Activated naive CD8-positive, alpha-beta T cell treated with anti-CD3 and anti-CD28 coated beads for 36 hours (primary cell): Measurements from ENCODE around the gene MCOLN2. TPM values are rescaled to one million over a fixed set of nuclear protein-coding genes. Genes with fewer than 3 reads are reported as not detected.
"Not testable (repeated sequence)": the region's sequence is repeated elsewhere in the genome, so short reads cannot be mapped to it uniquely, and the experiment has no call there.

Experiments
- DNase-seq: peaks from one replicate; pipeline ENCODE4 v3.0.0; 2021
- H3K27ac Mint-ChIP-seq: one replicate; pipeline ENCODE4 v1.8.0; 2022; ENCODE audit warnings: mild to moderate bottlenecking, moderate library complexity, mixed read lengths
- H3K27me3 Mint-ChIP-seq: one replicate; pipeline ENCODE4 v1.8.0; 2022; ENCODE audit warnings: mild to moderate bottlenecking, mixed read lengths
- H3K36me3 Mint-ChIP-seq: one replicate; pipeline ENCODE4 v1.8.0; 2021; ENCODE audit warnings: mild to moderate bottlenecking, mixed read lengths
- H3K4me1 Mint-ChIP-seq: one replicate; pipeline ENCODE4 v1.8.0; 2021; ENCODE audit warnings: mixed read lengths
- H3K4me3 Mint-ChIP-seq: one replicate; pipeline ENCODE4 v1.8.0; 2022; ENCODE audit warnings: mild to moderate bottlenecking, moderate library complexity, mixed read lengths
- H3K9me3 Mint-ChIP-seq: one replicate; pipeline ENCODE4 v1.8.0; 2022; ENCODE audit warnings: mixed read lengths
- total RNA-seq, 2 experiments: library from RNA; stranded (reverse); gene quantifications; one replicate each; pipeline ENCODE4 v1.2.3, GENCODE V29; 2021

Gene MCOLN2
- total RNA-seq = 10 to 100 TPM; 20.0 to 20.4 TPM

DNA sequence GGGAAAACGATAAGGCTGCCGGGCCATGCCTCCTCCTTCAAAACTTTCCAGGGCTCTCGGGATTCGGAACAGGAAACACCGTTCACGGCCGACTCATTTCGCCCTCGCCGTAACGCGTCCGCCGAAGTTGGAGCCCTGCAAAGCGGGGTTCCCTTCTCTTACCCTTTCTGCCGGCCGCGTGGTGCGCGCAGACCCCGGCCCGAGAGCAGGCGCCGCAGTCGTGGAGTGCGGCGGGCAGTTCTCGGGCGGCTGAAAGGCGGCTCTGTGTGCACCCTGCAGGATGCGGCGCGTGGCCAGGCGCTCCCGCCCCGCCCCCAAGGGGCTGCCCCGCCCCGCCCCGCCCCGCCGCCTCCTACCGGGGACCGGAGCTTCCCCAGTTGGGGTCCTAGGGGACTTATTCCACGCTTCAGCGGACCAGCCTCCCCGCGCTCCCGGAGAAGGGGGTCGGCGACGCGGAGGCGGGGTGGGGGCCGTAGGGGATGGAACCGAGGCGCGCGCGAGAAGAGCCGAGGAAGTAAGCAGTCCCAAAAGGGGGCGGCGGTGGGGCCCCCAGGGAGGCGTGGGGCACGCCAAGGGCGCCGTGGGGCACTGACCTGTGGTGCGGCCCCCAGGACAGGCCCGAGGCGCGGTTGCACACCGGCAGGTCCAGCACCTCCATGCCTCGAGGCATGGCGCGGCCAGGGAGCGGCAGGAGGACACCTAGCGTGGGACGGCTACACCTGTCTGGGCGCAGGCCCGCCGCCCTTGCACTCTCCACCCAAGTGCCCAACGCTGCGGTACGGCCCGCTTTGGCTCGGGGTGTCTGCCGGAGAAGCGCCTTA, at the start of gene MCOLN2:
Gene MCOLN2, minus strand, starts transcription at position 268 of the 821 bp plus-strand sequence. Its CDS starts 241 bp downstream, at position 27.
- Mint-ChIP-seq H3K4me1 (peaks cover 34% of the 10 kb centered on the region), H3K27ac (peak within 1 kb of the TSS; percentile 85), H3K27me3 (peaks cover 21% of the 10 kb centered on the region), H3K4me3 (peak within 1 kb of the TSS; percentile 84), H3K36me3 (peaks cover 19% of the 10 kb centered on the region), H3K9me3 (peaks cover 2% of the 10 kb centered on the region)
- peak; percentile 65 for DNase-seq

DNA sequence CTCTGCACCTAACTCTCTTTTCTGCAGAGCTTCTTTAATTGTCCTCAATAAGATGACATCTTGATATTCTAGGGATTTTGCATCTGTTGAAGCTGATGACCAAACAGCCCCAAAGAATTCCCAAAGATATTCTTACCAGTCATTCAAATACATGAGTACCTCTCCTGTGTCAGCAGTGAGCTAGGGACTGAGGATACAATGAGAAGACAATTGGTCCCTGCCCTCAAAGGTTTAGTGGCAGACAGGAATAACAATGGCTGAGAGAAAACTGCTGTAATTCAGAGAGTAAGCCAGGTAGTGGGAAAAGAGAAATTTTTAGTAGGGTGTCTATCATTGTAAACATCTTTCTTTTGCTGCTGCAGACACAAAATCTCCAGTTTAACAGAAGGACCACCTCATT, 45.5 kb upstream of the MCOLN2 start:
- DNase-seq = no peak
- no peak overlapping the region for H3K4me3 Mint-ChIP-seq
- no peaks in the 10 kb centered on the region for H3K9me3 Mint-ChIP-seq
- H3K36me3 Mint-ChIP-seq = no peaks in the 10 kb centered on the region
- no peak overlapping the region for H3K27ac Mint-ChIP-seq
- peaks cover 2% of the 10 kb centered on the region for H3K4me1 Mint-ChIP-seq
- H3K27me3 Mint-ChIP-seq = peaks cover 60% of the 10 kb centered on the region

GRCh38 chr1:85041793-85042192, 44.9 kb upstream of the MCOLN2 start:
- no peaks in the 10 kb centered on the region for H3K4me1 Mint-ChIP-seq

DNA sequence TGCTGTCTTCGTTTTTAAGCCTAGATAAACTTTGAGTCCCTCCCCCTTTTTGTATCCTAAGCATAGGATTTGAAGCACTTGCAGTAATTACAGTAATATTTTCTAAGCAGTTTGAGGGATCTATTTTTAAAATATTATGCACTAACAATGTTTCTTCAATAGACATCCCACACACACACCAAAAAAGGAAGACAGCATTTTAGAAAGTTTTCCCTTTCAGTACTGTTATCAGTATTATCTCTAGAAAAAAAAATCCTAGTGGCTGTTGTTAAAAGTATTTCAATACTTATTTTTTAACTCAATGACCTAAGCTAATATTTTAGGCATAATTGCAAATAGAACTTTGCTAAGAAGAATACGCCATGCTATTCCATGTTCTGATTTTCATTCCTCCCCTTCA, 36.3 kb upstream of the MCOLN2 start:
- Mint-ChIP-seq H3K27me3 (peaks cover 11% of the 10 kb centered on the region), H3K27ac (no peak overlapping the region), H3K36me3 (no peaks in the 10 kb centered on the region), H3K4me3 (no peak overlapping the region), H3K9me3 (no peaks in the 10 kb centered on the region), H3K4me1 (no peaks in the 10 kb centered on the region)
- no peak for DNase-seq

More at GRCh38 chr1:85041793-85042192, 44.9 kb upstream of the MCOLN2 start:
- Mint-ChIP-seq H3K9me3 (no peaks in the 10 kb centered on the region), H3K27ac (no peak overlapping the region), H3K27me3 (peaks cover 54% of the 10 kb centered on the region), H3K4me3 (no peak overlapping the region), H3K36me3 (no peaks in the 10 kb centered on the region)
- no peak for DNase-seq

GRCh38 chr1:85030536-85030935, 33.6 kb upstream of the MCOLN2 start:
- Mint-ChIP-seq H3K36me3 (no peaks in the 10 kb centered on the region), H3K27ac (no peak overlapping the region), H3K4me1 (peaks cover 9% of the 10 kb centered on the region), H3K4me3 (no peak overlapping the region), H3K27me3 (peaks cover 5% of the 10 kb centered on the region), H3K9me3 (no peaks in the 10 kb centered on the region)
- DNase-seq = no peak

GRCh38 chr1:85028151-85028550, 31.2 kb upstream of the MCOLN2 start:
- H3K36me3 Mint-ChIP-seq = no peaks in the 10 kb centered on the region
- peaks cover 9% of the 10 kb centered on the region for H3K4me1 Mint-ChIP-seq
- H3K27ac Mint-ChIP-seq = no peak overlapping the region
- no peak for DNase-seq
- H3K27me3 Mint-ChIP-seq = peaks cover 5% of the 10 kb centered on the region
- H3K4me3 Mint-ChIP-seq = no peak overlapping the region
- no peaks in the 10 kb centered on the region for H3K9me3 Mint-ChIP-seq

DNA sequence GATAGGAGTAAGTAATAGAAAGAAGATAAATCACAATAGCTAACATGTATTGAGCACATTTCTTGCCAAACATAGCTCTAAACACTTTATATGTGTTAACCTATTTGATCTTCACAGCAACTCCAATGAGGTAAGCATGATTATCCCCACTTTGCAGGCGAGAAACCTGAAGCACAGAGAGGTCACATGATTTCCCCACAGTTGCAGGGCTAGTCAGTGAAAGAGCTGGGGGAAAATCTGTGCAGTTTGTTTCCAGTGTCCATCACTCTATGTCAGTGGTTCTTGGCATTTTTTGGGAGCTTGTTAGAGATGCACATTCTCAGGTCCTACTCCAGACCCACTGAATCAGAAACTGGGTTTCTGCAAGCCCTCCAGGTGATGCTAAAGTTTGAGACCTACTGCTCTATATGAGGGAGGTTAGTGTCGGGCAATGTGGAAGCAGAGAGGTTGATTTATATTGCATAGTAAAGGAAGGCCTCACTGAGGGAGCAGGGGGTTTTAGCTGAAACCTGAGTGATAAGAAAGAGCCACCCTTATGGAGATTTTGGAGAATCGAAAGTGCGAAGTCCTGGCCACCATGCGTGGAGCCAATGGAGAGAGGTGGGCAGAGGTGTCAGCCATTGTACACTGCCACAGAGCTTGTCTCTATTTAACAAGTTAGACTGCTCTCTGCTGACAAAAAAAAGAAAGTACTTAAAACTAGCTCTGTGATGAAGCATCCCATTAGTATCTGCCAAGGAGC, 30.5 kb upstream of the MCOLN2 start:
- DNase-seq = no peak
- peaks cover 5% of the 10 kb centered on the region for H3K27me3 Mint-ChIP-seq
- no peaks in the 10 kb centered on the region for H3K36me3 Mint-ChIP-seq
- H3K27ac Mint-ChIP-seq = peak overlapping the region; percentile 82
- H3K4me3 Mint-ChIP-seq = no peak overlapping the region
- H3K4me1 Mint-ChIP-seq = peaks cover 9% of the 10 kb centered on the region
- H3K9me3 Mint-ChIP-seq = no peaks in the 10 kb centered on the region

GRCh38 chr1:85025940-85026339, 29.0 kb upstream of the MCOLN2 start:
- no peak for DNase-seq
- Mint-ChIP-seq H3K27ac (no peak overlapping the region), H3K9me3 (no peaks in the 10 kb centered on the region), H3K4me3 (no peak overlapping the region), H3K4me1 (peaks cover 9% of the 10 kb centered on the region), H3K36me3 (no peaks in the 10 kb centered on the region), H3K27me3 (peaks cover 4% of the 10 kb centered on the region)

GRCh38 chr1:85024736-85025135, 27.8 kb upstream of the MCOLN2 start:
- no peak overlapping the region for H3K27ac Mint-ChIP-seq
- no peaks in the 10 kb centered on the region for H3K36me3 Mint-ChIP-seq
- H3K4me1 Mint-ChIP-seq = peaks cover 9% of the 10 kb centered on the region
- H3K27me3 Mint-ChIP-seq = no peaks in the 10 kb centered on the region
- H3K9me3 Mint-ChIP-seq = no peaks in the 10 kb centered on the region
- no peak for DNase-seq
- no peak overlapping the region for H3K4me3 Mint-ChIP-seq

GRCh38 chr1:85022700-85023099, 25.8 kb upstream of the MCOLN2 start:
- Mint-ChIP-seq H3K4me3 (no peak overlapping the region), H3K27me3 (no peaks in the 10 kb centered on the region), H3K9me3 (no peaks in the 10 kb centered on the region), H3K4me1 (peaks cover 8% of the 10 kb centered on the region), H3K27ac (no peak overlapping the region), H3K36me3 (no peaks in the 10 kb centered on the region)
- no peak for DNase-seq

- H3K27ac Mint-ChIP-seq = no peak overlapping the region
- no peak for DNase-seq
- H3K9me3 Mint-ChIP-seq = no peaks in the 10 kb centered on the region
- no peaks in the 10 kb centered on the region for H3K36me3 Mint-ChIP-seq
- H3K4me1 Mint-ChIP-seq = no peaks in the 10 kb centered on the region
- no peak overlapping the region for H3K4me3 Mint-ChIP-seq
- peaks cover 4% of the 10 kb centered on the region for H3K27me3 Mint-ChIP-seq
These were observed 23.1 kb upstream of the MCOLN2 start for GRCh38 chr1:85019994-85020393.

DNA sequence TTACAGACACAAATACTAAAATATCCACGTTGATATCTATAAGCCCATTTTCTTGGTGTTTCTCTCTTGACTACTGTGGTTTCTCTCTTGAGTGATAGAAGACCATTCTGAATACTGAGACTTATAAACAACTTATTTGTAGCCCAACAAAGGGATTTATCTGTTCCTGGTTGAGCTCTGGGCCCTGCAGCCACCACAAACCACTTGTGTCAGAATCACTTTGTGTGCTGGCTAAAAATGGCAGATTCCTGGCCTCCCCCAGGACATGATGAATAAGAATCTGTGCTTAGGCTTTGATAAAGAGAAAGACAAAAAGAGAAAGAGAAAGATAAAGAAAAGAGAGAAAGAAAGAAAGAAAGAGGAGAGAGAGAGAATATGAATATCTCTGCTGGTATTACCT, 18.9 kb upstream of the MCOLN2 start:
- no peak overlapping the region for H3K27ac Mint-ChIP-seq
- peaks cover 6% of the 10 kb centered on the region for H3K27me3 Mint-ChIP-seq
- H3K4me3 Mint-ChIP-seq = no peak overlapping the region
- no peak for DNase-seq
- H3K36me3 Mint-ChIP-seq = no peaks in the 10 kb centered on the region
- peaks cover 2% of the 10 kb centered on the region for H3K9me3 Mint-ChIP-seq
- H3K4me1 Mint-ChIP-seq = no peaks in the 10 kb centered on the region

DNA sequence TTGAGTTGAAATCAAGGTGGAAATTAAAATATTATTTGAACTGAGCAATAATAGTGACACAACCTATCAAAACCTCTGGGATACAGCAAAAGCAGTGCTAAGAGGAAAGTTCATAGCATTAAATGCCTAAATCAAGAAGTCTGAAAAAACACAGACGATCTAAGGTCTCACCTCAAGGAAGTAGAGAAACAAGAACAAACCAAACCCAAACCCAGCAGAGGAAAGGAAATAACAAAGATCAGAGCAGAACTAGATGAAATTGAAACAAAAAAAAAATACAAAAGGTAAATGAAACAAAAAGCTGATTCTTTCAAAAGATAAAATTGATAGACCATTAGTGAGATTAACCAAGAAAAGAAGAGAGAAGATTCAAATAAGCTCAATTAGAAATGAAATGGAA, 8.7 kb upstream of the MCOLN2 start:
- peaks cover 24% of the 10 kb centered on the region for H3K36me3 Mint-ChIP-seq
- peaks cover 20% of the 10 kb centered on the region for H3K27me3 Mint-ChIP-seq
- not testable (repeated sequence) for H3K4me3 Mint-ChIP-seq, DNase-seq, H3K4me1 Mint-ChIP-seq
- peak overlapping the region; percentile 10 for H3K27ac Mint-ChIP-seq
- peaks cover 41% of the 10 kb centered on the region for H3K9me3 Mint-ChIP-seq

GRCh38 chr1:85001742-85002141, 4.8 kb upstream of the MCOLN2 start:
- peaks cover 25% of the 10 kb centered on the region for H3K9me3 Mint-ChIP-seq

GRCh38 chr1:84998642-84999280, 1.8 kb upstream of the MCOLN2 start:
- Mint-ChIP-seq H3K27ac (peak overlapping the region; percentile 35), H3K4me3 (peak overlapping the region; percentile 84), H3K4me1 (peaks cover 25% of the 10 kb centered on the region), H3K36me3 (peaks cover 16% of the 10 kb centered on the region), H3K27me3 (peaks cover 21% of the 10 kb centered on the region), H3K9me3 (peaks cover 5% of the 10 kb centered on the region)
- DNase-seq = peak; percentile 65

More at GRCh38 chr1:85001742-85002141, 4.8 kb upstream of the MCOLN2 start:
- Mint-ChIP-seq H3K4me3 (no peak overlapping the region), H3K36me3 (peaks cover 18% of the 10 kb centered on the region), H3K27ac (no peak overlapping the region), H3K4me1 (peaks cover 20% of the 10 kb centered on the region), H3K27me3 (peaks cover 21% of the 10 kb centered on the region)
- DNase-seq = no peak
